HCT116 (cell line): ENCODE measurements around the gene GPR108. TPM values are rescaled to one million over a fixed set of nuclear protein-coding genes. Genes with fewer than 3 reads are reported as not detected.
A peak's percentile ranks its signal among the peaks of the same experiment; 100 is the strongest.

ENCODE experiments used
- ATAC-seq: fragments of 200-7000 bp; cut with Tn5 transposase; 2 replicates; pipeline ENCODE4 v1.9.1; 2020; ENCODE audit warnings: mild to moderate bottlenecking, moderate library complexity
- BruUV-seq: library from RNA; stranded (reverse); fragments of 400-500 nt; replicated peaks from 2 replicates; lab custom pipeline; 2021; lab: Mats Ljungman, UMichigan
- CTCF ChIA-PET: fragments of 300-600 bp; sonication (Branson Sonifier 250); formaldehyde crosslinking; loops from one replicate; lab custom pipeline; 2021; ENCODE audit warnings: antibody characterized with exemption; lab: Charles Lee
- POLR2A ChIA-PET: fragments of 300-600, 350-600 bp; sonication (Branson Sonifier 250); formaldehyde crosslinking; loops from one replicate; lab custom pipeline; 2021; ENCODE audit warnings: antibody characterized with exemption; lab: Charles Lee
- RAD21 ChIA-PET, 2 experiments: fragments of 300-600 bp; sonication (Branson Sonifier 250); formaldehyde crosslinking; loops; one replicate each; lab custom pipeline; 2023; ENCODE audit warnings: low total read pairs in 2 of 2; ENCODE audit not compliant: uncharacterized antibody in 2 of 2, unreplicated experiment in 2 of 2, low non-redundant PET in 1 of 2; lab: Charles Lee
- DNase-seq: peaks from one replicate; pipeline ENCODE4 v3.0.0-alpha.2; 2010; ENCODE audit warnings: low read depth, low spot score
- H2AFZ ChIP-seq: fragments of 200-600 bp; shearing (Covaris generic), sonication (generic); 2 replicates; pipeline ENCODE4 v1.6.1; 2017; ENCODE audit warnings: low read depth, mixed run types, mixed read lengths, antibody characterized with exemption, low read length; ENCODE audit not compliant: poor library complexity, severe bottlenecking
- H3K27ac ChIP-seq: 2 replicates; pipeline ENCODE4 v1.5.1; 2012; ENCODE audit warnings: low read depth, low read length
- H3K27me3 ChIP-seq: fragments of 200-600 bp; sonication (generic); 2 replicates; pipeline ENCODE4 v1.6.1; 2016; ENCODE audit warnings: mixed run types, low read length, mixed read lengths; ENCODE audit not compliant: insufficient read depth
- H3K36me3 ChIP-seq, 2 experiments: fragments of 200-500 bp in 1 of 2; fragments of 200-600 bp in 1 of 2; sonication (Bioruptor generic) in 1 of 2; sonication (generic) in 1 of 2; 2 replicates each; pipeline versions ENCODE4 v1.5.1 to v1.6.1; 2014 to 2016; ENCODE audit warnings: low read length in 2 of 2, inconsistent platforms in 1 of 2, mixed read lengths in 1 of 2, mixed run types in 1 of 2; ENCODE audit not compliant: insufficient read depth in 2 of 2, control insufficient read depth in 1 of 2
- H3K4me1 ChIP-seq, 2 experiments: fragments of 200-600 bp in 1 of 2; sonication (generic) in 1 of 2; 2 replicates each; pipeline versions ENCODE4 v1.5.1 to v1.6.1; 2012 to 2017; ENCODE audit warnings: low read length in 2 of 2, inconsistent platforms in 1 of 2, mild to moderate bottlenecking in 1 of 2, mixed read lengths in 1 of 2, mixed run types in 1 of 2, moderate library complexity in 1 of 2; ENCODE audit not compliant: insufficient read depth in 2 of 2, control insufficient read depth in 1 of 2
- H3K4me2 ChIP-seq: fragments of 200-600 bp; sonication (generic); 2 replicates; pipeline ENCODE4 v1.6.1; 2017; ENCODE audit warnings: mixed run types, low read length, mixed read lengths
- H3K4me3 ChIP-seq, 2 experiments: fragments of 200-600 bp in 1 of 2; sonication (generic) in 1 of 2; replicated peaks in 1 of 2; 2 replicates each; pipeline ENCODE4 v1.5.1; 2011 to 2016; ENCODE audit warnings: low read length in 2 of 2, control low read depth in 1 of 2, low read depth in 1 of 2, mild to moderate bottlenecking in 1 of 2, mixed read lengths in 1 of 2, mixed run types in 1 of 2
- H3K79me2 ChIP-seq: fragments of 200-600 bp; sonication (generic); 2 replicates; pipeline ENCODE4 v1.6.1; 2017; ENCODE audit warnings: mild to moderate bottlenecking, mixed run types, low read length, moderate library complexity, mixed read lengths; ENCODE audit not compliant: insufficient read depth
- H3K9ac ChIP-seq: fragments of 200-600 bp; sonication (generic); 2 replicates; pipeline ENCODE4 v1.6.1; 2016; ENCODE audit warnings: low read length, mixed read lengths
- H3K9me2 ChIP-seq: fragments of 200-600 bp; sonication (generic), shearing (Covaris generic); 2 replicates; pipeline ENCODE4 v1.6.1; 2017; ENCODE audit warnings: mixed run types, mild to moderate bottlenecking, moderate library complexity; ENCODE audit not compliant: insufficient read depth
- H3K9me3 ChIP-seq, 2 experiments: fragments of 200-500 bp in 1 of 2; fragments of 200-600 bp in 1 of 2; sonication (Bioruptor generic) in 1 of 2; sonication (generic) in 1 of 2; 2 replicates each; pipeline ENCODE4 v1.6.1; 2014 to 2017; ENCODE audit warnings: low read length in 2 of 2, mixed read lengths in 2 of 2, inconsistent platforms in 1 of 2, low read depth in 1 of 2, mild to moderate bottlenecking in 1 of 2, mixed run types in 1 of 2, moderate library complexity in 1 of 2; ENCODE audit not compliant: control insufficient read depth in 1 of 2, insufficient read depth in 1 of 2
- H4K20me1 ChIP-seq: fragments of 200-600 bp; sonication (generic), shearing (Covaris generic); 2 replicates; pipeline ENCODE4 v1.6.1; 2017; ENCODE audit warnings: mixed run types, mild to moderate bottlenecking, moderate library complexity; ENCODE audit not compliant: insufficient read depth
- CTCF ChIP-seq, 3 experiments: fragments of 200-600 bp in 1 of 3; sonication (generic) in 1 of 3; IDR thresholded peaks in 2 of 3; conservative IDR thresholded peaks in 1 of 3; 2 replicates each; pipeline ENCODE4 v1.5.1; 2012 to 2017; ENCODE audit warnings: low read depth in 2 of 3, low read length in 2 of 3, antibody characterized with exemption in 1 of 3, borderline replicate concordance in 1 of 3, control low read depth in 1 of 3, mild to moderate bottlenecking in 1 of 3, mixed read lengths in 1 of 3, mixed run types in 1 of 3, moderate library complexity in 1 of 3; ENCODE audit not compliant: insufficient read depth in 1 of 3
- JUND ChIP-seq: IDR thresholded peaks from 2 replicates; pipeline ENCODE4 v1.6.1; 2012
- SIN3A ChIP-seq: IDR thresholded peaks from 2 replicates; pipeline ENCODE4 v1.6.1; 2012; ENCODE audit warnings: low read depth
- intact Hi-C: fragments of 100-400 bp; cut with micrococcal nuclease; formaldehyde crosslinking; loops from 2 replicates; pipeline ENCODE4 v1.10.0; 2022
- total RNA-seq: library from RNA; stranded (reverse); gene quantifications from one replicate; pipeline ENCODE4 v1.2.1, GENCODE V29; 2021; ENCODE audit not compliant: unreplicated experiment

The GPR108 gene
- total RNA-seq, 1 experiment from 2014 or later, result 75.0 TPM

- H3K27ac ChIP-seq, result peak overlapping the region; percentile 88
- no TSS peak for BruUV-seq
- no peaks in the 10 kb centered on the region; the same call in 1 of the 2 replicates for H4K20me1 ChIP-seq
- TF ChIP-seq SIN3A (no peak), CTCF (IDR thresholded peaks at IDR 0.05 in 2 of 3, conservative IDR thresholded peaks at IDR 0.05 in 1 of 3; ENCODE audit: borderline replicate concordance in 1 of 3, insufficient read depth in 1 of 3, low read depth in 2 of 3, low read length in 2 of 3) (no peak), JUND (0 out of 2 replicates have a peak, but pooled peaks have one; percentile 18)
- H3K4me2 ChIP-seq, result peak overlapping the region; percentile 77
- H3K27me3 ChIP-seq, result no peaks in the 10 kb centered on the region
- peak overlapping the region; percentile 59 for H3K9ac ChIP-seq
- no peaks in the 10 kb centered on the region for H3K9me3 ChIP-seq
- intact Hi-C loops, result loop anchor here (1.0 to 5.0 kb wide), 2 partner anchors 111 to 235 kb away; no protein-coding TSS in a partner anchor
- ChIA-PET CTCF (interaction anchor here (1.0 to 1.4 kb wide), 4 partner anchors 8 to 110 kb away, joined by 3 read pairs; no protein-coding TSS in a partner anchor), POLR2A (interaction anchor here (0.6 to 2.0 kb wide), 3 partner anchors 11 to 15 kb away, joined by 3 to 10 read pairs (median 6); partner anchors contain the start of genes GPR108 and SH2D3A), RAD21 (interaction anchor here in 1 of 2 experiments (0.8 kb wide), 1 partner anchor 15 kb away, joined by 4 read pairs; the partner anchor contains the start of gene GPR108)
- DNase-seq, result no peak
- H2AFZ ChIP-seq, result no peak overlapping the region
- H3K36me3 ChIP-seq, result peaks cover 23 to 48% of the 10 kb centered on the region in 2 experiments; a peak in 3 of 4 replicates
- ATAC-seq, result peak; percentile 6
- peaks cover 11% of the 10 kb centered on the region for H3K79me2 ChIP-seq
- H3K9me2 ChIP-seq, result no peaks in the 10 kb centered on the region
- H3K4me1 ChIP-seq, result peaks cover 13 to 31% of the 10 kb centered on the region in 2 experiments; a peak in 3 of 4 replicates
- H3K4me3 ChIP-seq, result peak overlapping the region; percentile 19 to 45; a peak in 3 of 4 replicates
Measured at GRCh38 chr19:6752256-6753177, 15.1 kb upstream of the GPR108 start.
